ENCODE measurements around the gene SEL1L.
"Not testable (repeated sequence)": the region's sequence is repeated elsewhere in the genome, so short reads cannot be mapped to it uniquely, and the experiment has no call there.

SEL1L gene

GRCh38 chr14:81550001-81550637 lies 16.5 kb upstream of the SEL1L start:
- TF ChIP-seq, protein P1, sequence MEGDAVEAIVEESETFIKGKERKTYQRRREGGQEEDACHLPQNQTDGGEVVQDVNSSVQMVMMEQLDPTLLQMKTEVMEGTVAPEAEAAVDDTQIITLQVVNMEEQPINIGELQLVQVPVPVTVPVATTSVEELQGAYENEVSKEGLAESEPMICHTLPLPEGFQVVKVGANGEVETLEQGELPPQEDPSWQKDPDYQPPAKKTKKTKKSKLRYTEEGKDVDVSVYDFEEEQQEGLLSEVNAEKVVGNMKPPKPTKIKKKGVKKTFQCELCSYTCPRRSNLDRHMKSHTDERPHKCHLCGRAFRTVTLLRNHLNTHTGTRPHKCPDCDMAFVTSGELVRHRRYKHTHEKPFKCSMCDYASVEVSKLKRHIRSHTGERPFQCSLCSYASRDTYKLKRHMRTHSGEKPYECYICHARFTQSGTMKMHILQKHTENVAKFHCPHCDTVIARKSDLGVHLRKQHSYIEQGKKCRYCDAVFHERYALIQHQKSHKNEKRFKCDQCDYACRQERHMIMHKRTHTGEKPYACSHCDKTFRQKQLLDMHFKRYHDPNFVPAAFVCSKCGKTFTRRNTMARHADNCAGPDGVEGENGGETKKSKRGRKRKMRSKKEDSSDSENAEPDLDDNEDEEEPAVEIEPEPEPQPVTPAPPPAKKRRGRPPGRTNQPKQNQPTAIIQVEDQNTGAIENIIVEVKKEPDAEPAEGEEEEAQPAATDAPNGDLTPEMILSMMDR (IDR thresholded peaks at IDR 0.05; ENCODE audit: low read depth, low read length, missing control alignments) = no peak
- no peak for DNase-seq (ENCODE audit: extremely low read depth, low read depth)
- no peak overlapping the region for H3K4me3 ChIP-seq (replicated peaks; ENCODE audit: low read depth, low read length)

DNA sequence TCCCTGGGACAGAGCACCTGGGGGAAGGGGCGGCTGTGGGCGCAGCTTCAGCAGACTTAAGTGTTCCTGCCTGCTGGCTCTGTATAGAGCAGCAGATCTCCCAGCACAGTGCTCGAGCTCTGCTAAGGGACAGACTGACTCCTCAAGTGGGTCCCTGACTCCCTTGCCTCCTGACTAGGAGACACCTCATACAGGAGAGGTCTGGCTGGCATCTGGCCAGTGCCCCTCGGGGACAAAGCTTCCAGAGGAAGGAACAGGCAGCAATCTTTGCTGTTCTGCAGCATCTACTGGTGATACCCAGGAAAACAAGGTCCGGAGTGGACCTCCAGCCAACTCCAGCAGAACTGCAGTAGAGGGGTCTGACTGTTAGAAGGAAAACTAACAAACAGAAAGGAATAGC lies 7.6 kb upstream of the SEL1L start:
- not testable (repeated sequence) for H3K4me3 ChIP-seq (replicated peaks; ENCODE audit: low read depth, low read length); DNase-seq (ENCODE audit: extremely low read depth, low read depth)

GRCh38 chr14:81537193-81537592 lies 3.5 kb upstream of the SEL1L start:
- no peak overlapping the region for H3K4me3 ChIP-seq (replicated peaks; ENCODE audit: low read depth, low read length)
- TF ChIP-seq, protein P1 (IDR thresholded peaks at IDR 0.05; ENCODE audit: low read depth, low read length, missing control alignments) = no peak
- DNase-seq (ENCODE audit: extremely low read depth, low read depth) = no peak

DNA sequence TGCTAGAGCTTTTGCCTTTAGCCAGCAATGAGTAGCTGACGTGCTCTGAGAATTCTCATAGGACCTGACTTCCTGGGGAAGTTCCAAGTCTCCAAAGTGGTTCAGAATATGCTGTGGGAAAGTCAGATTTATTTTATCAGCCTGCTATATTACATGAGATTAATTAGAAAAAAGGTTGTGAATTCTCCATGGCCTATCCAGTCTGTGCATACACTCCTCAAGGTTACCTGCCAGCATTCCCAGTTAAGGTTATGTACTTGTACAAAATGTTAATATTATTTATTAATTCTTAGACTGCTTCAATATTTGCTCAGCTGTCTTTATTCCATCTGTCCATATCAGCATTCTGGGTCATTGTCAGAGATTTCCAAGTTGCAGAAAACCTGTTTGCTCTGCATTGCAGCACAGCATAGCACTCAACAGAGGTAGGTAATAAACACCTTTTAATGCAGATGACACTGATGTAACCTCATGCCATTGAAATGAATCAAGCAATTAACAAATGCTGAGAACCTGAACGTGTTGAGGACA lies 2.7 kb upstream of the SEL1L start:
- no peak overlapping the region for H3K4me3 ChIP-seq (replicated peaks; ENCODE audit: low read depth, low read length)
- TF ChIP-seq, protein P1 (IDR thresholded peaks at IDR 0.05; ENCODE audit: low read depth, low read length, missing control alignments) = no peak
- no peak for DNase-seq (ENCODE audit: extremely low read depth, low read depth)

- no peak for DNase-seq (ENCODE audit: extremely low read depth, low read depth)
- H3K4me3 ChIP-seq (replicated peaks; ENCODE audit: low read depth, low read length) = no peak overlapping the region
- TF ChIP-seq, protein P1 (IDR thresholded peaks at IDR 0.05; ENCODE audit: low read depth, low read length, missing control alignments) = no peak
Observed at GRCh38 chr14:81535396-81536164, 1.9 kb upstream of the SEL1L start.

DNA sequence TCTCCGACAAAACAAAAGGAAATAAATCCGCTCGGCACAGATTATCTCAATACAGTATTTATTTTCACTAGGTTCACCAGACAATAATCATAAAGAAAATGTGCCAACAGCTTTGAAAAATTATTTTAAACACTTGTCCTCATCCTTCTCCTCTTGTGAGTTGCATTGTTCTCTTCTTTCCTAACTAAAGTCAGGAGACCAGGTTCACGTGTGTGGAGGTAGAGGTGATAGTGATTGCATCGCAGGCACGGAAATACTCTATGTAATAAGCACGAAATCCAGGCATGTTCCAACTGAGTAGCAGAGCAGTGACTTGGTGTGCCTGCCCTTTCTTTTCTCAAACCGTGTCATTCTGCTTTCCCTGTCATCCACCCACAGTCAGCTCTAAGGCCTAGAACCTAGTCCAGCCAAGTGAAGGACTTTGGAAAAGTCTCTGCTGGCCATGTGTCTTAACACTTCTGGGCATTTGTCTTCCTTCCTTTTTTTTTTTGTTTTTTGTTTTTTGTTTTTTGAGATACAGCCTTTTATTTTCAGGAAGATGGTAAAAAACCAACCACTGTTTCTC lies 939 bp upstream of the SEL1L start:
- no peak for DNase-seq (ENCODE audit: extremely low read depth, low read depth)
- no peak overlapping the region for H3K4me3 ChIP-seq (replicated peaks; ENCODE audit: low read depth, low read length)

GRCh38 chr14:81533212-81533535 lies 479 bp downstream of the SEL1L start:
- TF ChIP-seq, protein P1 (IDR thresholded peaks at IDR 0.05; ENCODE audit: low read depth, low read length, missing control alignments) = no peak
- H3K4me3 ChIP-seq (replicated peaks; ENCODE audit: low read depth, low read length) = peak overlapping the region; percentile 95
- no peak for DNase-seq (ENCODE audit: extremely low read depth, low read depth)

More for the DNA sequence above, 939 bp upstream of the SEL1L start:
- TF ChIP-seq, protein P1 (IDR thresholded peaks at IDR 0.05; ENCODE audit: low read depth, low read length, missing control alignments) = no peak
